ENCODE results near the gene CASP9. TPM values are rescaled to one million over a fixed set of nuclear protein-coding genes. Genes with fewer than 3 reads are reported as not detected.

CASP9 gene
- total RNA-seq, 1 experiment from 2014 or later: 8.0 TPM

GRCh38 chr1:15550573-15550972 lies 26.6 kb upstream of the CASP9 start:
- DNase-seq (no peak), ATAC-seq (no peak)
- Histone ChIP-seq H3K9me3 (ENCODE audit: low read length) (no peaks in the 10 kb centered on the region), H3K4me3 (ENCODE audit: low read length) (no peak overlapping the region), H3F3A (ENCODE audit: low read length, unreplicated experiment) (no peaks in the 10 kb centered on the region), H3K27me3 (ENCODE audit: low read length) (no peaks in the 10 kb centered on the region), H3K4me2 (ENCODE audit: low read length) (no peak overlapping the region), H3K27ac (ENCODE audit: low read length) (no peak overlapping the region), H3K36me3 (ENCODE audit: low read depth, low read length) (peaks cover 9% of the 10 kb centered on the region; the same call in 1 of the 2 replicates), H3K9me2 (replicated peaks; ENCODE audit: low read length) (no peaks in the 10 kb centered on the region), H3K79me2 (ENCODE audit: low read length) (no peaks in the 10 kb centered on the region), H4K20me1 (ENCODE audit: low read length) (no peaks in the 10 kb centered on the region), H2AFZ (ENCODE audit: low read length) (no peak overlapping the region), H3K4me1 (ENCODE audit: insufficient read depth, low read length) (no peaks in the 10 kb centered on the region), H3K9ac (ENCODE audit: low read length) (no peak overlapping the region)
- ChIA-PET CTCF (no interaction called here), POLR2A (ENCODE audit: unreplicated experiment) (no interaction called here)
- BruUV-seq (replicated peaks): no TSS peak
- intact Hi-C loops (cut with micrococcal nuclease): no loop called here
- TF ChIP-seq EZH2 (IDR thresholded peaks at IDR 0.05; ENCODE audit: low read length, unreplicated experiment): no peak
- TF ChIP-seq EZH2phosphoT487 (IDR thresholded peaks at IDR 0.05; ENCODE audit: borderline replicate concordance, low read length): no peak
- TF ChIP-seq, protein P1, sequence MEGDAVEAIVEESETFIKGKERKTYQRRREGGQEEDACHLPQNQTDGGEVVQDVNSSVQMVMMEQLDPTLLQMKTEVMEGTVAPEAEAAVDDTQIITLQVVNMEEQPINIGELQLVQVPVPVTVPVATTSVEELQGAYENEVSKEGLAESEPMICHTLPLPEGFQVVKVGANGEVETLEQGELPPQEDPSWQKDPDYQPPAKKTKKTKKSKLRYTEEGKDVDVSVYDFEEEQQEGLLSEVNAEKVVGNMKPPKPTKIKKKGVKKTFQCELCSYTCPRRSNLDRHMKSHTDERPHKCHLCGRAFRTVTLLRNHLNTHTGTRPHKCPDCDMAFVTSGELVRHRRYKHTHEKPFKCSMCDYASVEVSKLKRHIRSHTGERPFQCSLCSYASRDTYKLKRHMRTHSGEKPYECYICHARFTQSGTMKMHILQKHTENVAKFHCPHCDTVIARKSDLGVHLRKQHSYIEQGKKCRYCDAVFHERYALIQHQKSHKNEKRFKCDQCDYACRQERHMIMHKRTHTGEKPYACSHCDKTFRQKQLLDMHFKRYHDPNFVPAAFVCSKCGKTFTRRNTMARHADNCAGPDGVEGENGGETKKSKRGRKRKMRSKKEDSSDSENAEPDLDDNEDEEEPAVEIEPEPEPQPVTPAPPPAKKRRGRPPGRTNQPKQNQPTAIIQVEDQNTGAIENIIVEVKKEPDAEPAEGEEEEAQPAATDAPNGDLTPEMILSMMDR (conservative IDR thresholded peaks at IDR 0.05; ENCODE audit: low read depth, low read length): no peak

DNA sequence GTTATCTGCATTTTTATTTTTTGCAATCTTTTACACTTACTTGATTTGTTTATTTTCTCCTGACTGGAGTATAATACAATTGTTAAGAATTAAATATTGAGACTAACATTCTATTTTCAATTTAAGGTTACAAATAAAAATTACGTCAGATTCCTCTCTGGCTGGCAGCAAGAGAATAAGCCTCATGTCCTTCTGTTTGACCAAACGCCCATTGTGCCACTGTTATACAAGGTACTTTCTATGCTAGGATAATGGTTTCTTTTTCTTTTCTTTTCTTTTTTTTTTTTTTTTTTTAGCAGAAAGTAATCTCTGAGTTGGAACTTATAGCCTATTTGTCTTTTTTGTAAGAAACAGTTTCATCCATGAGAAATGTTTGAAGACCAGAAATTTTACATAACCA lies 22.6 kb upstream of the CASP9 start:
- no peak for TF ChIP-seq EZH2 (IDR thresholded peaks at IDR 0.05; ENCODE audit: low read length, unreplicated experiment)
- TF ChIP-seq, protein P1 (conservative IDR thresholded peaks at IDR 0.05; ENCODE audit: low read depth, low read length): no peak
- TF ChIP-seq EZH2phosphoT487 (IDR thresholded peaks at IDR 0.05; ENCODE audit: borderline replicate concordance, low read length): no peak
- Histone ChIP-seq H3K9ac (ENCODE audit: low read length) (no peak overlapping the region), H3K79me2 (ENCODE audit: low read length) (no peaks in the 10 kb centered on the region), H3K27ac (ENCODE audit: low read length) (no peak overlapping the region), H3K27me3 (ENCODE audit: low read length) (no peaks in the 10 kb centered on the region), H3K4me2 (ENCODE audit: low read length) (no peak overlapping the region), H3K36me3 (ENCODE audit: low read depth, low read length) (peaks cover 23% of the 10 kb centered on the region; the same call in 1 of the 2 replicates), H3K4me3 (ENCODE audit: low read length) (no peak overlapping the region), H3K9me3 (ENCODE audit: low read length) (no peaks in the 10 kb centered on the region), H2AFZ (ENCODE audit: low read length) (no peak overlapping the region), H4K20me1 (ENCODE audit: low read length) (no peaks in the 10 kb centered on the region), H3K4me1 (ENCODE audit: insufficient read depth, low read length) (no peaks in the 10 kb centered on the region), H3K9me2 (replicated peaks; ENCODE audit: low read length) (no peaks in the 10 kb centered on the region), H3F3A (ENCODE audit: low read length, unreplicated experiment) (no peaks in the 10 kb centered on the region)
- BruUV-seq (replicated peaks): no TSS peak
- intact Hi-C loops (cut with micrococcal nuclease): no loop called here
- POLR2A ChIA-PET (ENCODE audit: unreplicated experiment): no interaction called here
- DNase-seq: no peak
- CTCF ChIA-PET: no interaction called here
- no peak for ATAC-seq

DNA sequence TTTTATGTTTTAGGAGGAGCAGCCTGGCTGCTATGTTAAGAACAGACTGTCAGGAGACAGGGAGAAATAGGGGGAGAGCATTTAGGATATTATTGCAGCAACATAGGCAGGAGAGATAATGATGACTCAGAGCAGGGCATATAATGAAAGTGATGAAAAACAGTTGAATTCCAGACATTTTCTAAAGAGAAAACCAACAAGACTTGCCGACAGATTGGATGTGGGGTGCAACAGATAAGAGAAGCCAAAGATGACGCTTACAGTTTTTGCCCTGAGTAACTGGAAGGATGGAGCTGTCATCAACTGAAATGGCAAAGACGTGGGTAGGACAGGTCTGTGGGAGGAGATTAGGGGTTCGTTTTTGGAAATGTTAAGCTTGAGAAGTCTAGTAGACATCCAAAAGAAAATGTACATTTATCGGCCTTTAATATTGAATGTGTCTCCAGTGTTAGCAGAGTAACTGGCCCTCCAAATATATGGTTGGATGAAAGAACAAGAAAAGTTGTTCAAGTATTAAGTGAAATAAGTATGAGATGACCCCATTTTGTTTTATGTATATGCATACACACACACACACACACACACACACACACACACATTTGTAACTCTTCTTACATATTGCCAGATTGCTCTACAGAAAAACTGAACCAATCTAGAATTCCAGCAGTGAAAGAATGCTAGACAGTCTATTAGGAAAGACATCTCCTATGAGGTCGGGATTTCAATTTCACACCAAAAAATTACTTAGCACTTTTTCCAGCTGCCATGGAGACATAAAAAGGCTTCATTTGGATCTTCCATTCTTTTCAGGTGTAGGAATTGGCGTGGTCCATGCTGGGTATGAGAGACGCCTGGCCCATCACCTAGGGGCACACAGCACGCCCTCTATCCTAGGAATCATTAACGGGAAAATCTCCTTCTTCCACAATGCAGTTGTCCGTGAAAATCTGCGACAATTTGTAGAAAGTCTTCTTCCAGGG lies 19.9 kb upstream of the CASP9 start:
- Histone ChIP-seq H3K9me3 (ENCODE audit: low read length) (no peaks in the 10 kb centered on the region), H4K20me1 (ENCODE audit: low read length) (no peaks in the 10 kb centered on the region), H3K36me3 (ENCODE audit: low read depth, low read length) (peaks cover 27% of the 10 kb centered on the region; the same call in 1 of the 2 replicates), H3K9me2 (replicated peaks; ENCODE audit: low read length) (no peaks in the 10 kb centered on the region), H3K27me3 (ENCODE audit: low read length) (no peaks in the 10 kb centered on the region), H3K4me3 (ENCODE audit: low read length) (no peak overlapping the region), H3K27ac (ENCODE audit: low read length) (no peak overlapping the region), H3K79me2 (ENCODE audit: low read length) (no peaks in the 10 kb centered on the region), H2AFZ (ENCODE audit: low read length) (no peak overlapping the region), H3K9ac (ENCODE audit: low read length) (no peak overlapping the region), H3F3A (ENCODE audit: low read length, unreplicated experiment) (no peaks in the 10 kb centered on the region), H3K4me1 (ENCODE audit: insufficient read depth, low read length) (no peaks in the 10 kb centered on the region), H3K4me2 (ENCODE audit: low read length) (no peak overlapping the region)
- ChIA-PET POLR2A (ENCODE audit: unreplicated experiment) (interaction anchor here (0.6 kb wide), 1 partner anchor 17 kb away, joined by 3 read pairs; no protein-coding TSS in a partner anchor), CTCF (no interaction called here)
- TF ChIP-seq EZH2phosphoT487 (IDR thresholded peaks at IDR 0.05; ENCODE audit: borderline replicate concordance, low read length) (no peak), EZH2 (IDR thresholded peaks at IDR 0.05; ENCODE audit: low read length, unreplicated experiment) (no peak)
- TF ChIP-seq, protein P1 (conservative IDR thresholded peaks at IDR 0.05; ENCODE audit: low read depth, low read length): no peak
- BruUV-seq (replicated peaks): no TSS peak
- ATAC-seq (no peak), DNase-seq (no peak)
- intact Hi-C loops (cut with micrococcal nuclease): no loop called here
